ENCODE results near the gene RNU6-1.

RNU6-1 gene

DNA sequence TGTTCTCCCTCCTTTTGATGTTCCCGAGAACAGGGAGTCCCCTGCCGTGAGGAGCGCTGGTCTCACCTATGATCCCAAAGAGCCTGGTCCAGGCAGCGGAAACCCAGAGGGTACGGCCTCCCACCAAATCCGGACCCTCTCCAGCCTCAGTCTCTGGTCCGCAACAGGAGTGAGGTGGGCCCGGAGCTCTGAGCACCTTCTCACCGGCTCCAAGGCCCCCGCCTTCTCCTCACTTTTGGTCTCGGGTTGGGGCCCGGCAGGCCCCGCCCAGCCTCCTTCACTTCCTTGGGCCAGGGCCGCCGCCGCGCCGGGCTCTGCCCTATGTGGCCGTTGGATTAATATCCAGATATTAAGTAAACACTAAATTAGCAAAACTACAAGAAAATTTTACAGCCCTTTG is 20.2 kb downstream of the RNU6-1 start:
- no peak for TF ChIP-seq TOX (CRISPR knock-in tag; IDR thresholded peaks at IDR 0.05; ENCODE audit: borderline replicate concordance)
- TF ChIP-seq, protein P1, sequence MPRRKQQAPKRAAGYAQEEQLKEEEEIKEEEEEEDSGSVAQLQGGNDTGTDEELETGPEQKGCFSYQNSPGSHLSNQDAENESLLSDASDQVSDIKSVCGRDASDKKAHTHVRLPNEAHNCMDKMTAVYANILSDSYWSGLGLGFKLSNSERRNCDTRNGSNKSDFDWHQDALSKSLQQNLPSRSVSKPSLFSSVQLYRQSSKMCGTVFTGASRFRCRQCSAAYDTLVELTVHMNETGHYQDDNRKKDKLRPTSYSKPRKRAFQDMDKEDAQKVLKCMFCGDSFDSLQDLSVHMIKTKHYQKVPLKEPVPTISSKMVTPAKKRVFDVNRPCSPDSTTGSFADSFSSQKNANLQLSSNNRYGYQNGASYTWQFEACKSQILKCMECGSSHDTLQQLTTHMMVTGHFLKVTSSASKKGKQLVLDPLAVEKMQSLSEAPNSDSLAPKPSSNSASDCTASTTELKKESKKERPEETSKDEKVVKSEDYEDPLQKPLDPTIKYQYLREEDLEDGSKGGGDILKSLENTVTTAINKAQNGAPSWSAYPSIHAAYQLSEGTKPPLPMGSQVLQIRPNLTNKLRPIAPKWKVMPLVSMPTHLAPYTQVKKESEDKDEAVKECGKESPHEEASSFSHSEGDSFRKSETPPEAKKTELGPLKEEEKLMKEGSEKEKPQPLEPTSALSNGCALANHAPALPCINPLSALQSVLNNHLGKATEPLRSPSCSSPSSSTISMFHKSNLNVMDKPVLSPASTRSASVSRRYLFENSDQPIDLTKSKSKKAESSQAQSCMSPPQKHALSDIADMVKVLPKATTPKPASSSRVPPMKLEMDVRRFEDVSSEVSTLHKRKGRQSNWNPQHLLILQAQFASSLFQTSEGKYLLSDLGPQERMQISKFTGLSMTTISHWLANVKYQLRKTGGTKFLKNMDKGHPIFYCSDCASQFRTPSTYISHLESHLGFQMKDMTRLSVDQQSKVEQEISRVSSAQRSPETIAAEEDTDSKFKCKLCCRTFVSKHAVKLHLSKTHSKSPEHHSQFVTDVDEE (CRISPR knock-in tag; IDR thresholded peaks at IDR 0.05): no peak
- TF ChIP-seq CSDC2 (CRISPR knock-in tag; IDR thresholded peaks at IDR 0.05): no peak
- ATAC-seq: no peak

GRCh38 chr15:67818464-67818863 is 21.4 kb downstream of the RNU6-1 start:
- ATAC-seq: no peak
- TF ChIP-seq, protein P2, sequence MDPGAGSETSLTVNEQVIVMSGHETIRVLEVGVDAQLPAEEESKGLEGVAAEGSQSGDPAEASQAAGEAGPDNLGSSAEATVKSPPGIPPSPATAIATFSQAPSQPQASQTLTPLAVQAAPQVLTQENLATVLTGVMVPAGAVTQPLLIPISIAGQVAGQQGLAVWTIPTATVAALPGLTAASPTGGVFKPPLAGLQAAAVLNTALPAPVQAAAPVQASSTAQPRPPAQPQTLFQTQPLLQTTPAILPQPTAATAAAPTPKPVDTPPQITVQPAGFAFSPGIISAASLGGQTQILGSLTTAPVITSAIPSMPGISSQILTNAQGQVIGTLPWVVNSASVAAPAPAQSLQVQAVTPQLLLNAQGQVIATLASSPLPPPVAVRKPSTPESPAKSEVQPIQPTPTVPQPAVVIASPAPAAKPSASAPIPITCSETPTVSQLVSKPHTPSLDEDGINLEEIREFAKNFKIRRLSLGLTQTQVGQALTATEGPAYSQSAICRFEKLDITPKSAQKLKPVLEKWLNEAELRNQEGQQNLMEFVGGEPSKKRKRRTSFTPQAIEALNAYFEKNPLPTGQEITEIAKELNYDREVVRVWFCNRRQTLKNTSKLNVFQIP (CRISPR knock-in tag; IDR thresholded peaks at IDR 0.05; ENCODE audit: borderline replicate concordance, low read depth): no peak
- TF ChIP-seq CSDC2 (CRISPR knock-in tag; IDR thresholded peaks at IDR 0.05) (no peak), BACH2 (CRISPR knock-in tag; IDR thresholded peaks at IDR 0.05; ENCODE audit: borderline replicate concordance) (no peak), ZNF70 (CRISPR knock-in tag; IDR thresholded peaks at IDR 0.05) (no peak), ZNF8 (CRISPR knock-in tag; IDR thresholded peaks at IDR 0.05) (no peak), TCF4 (CRISPR knock-in tag; IDR thresholded peaks at IDR 0.05; ENCODE audit: borderline replicate concordance) (no peak), ESRRG (CRISPR knock-in tag; IDR thresholded peaks at IDR 0.05) (no peak)

GRCh38 chr15:67816668-67817067 is 23.2 kb downstream of the RNU6-1 start:
- no peak for ATAC-seq
- TF ChIP-seq ZFP30 (CRISPR knock-in tag; IDR thresholded peaks at IDR 0.05): no peak
- peak; percentile 83 for TF ChIP-seq ZNF8 (CRISPR knock-in tag; IDR thresholded peaks at IDR 0.05)

- TF ChIP-seq ZNF8 (CRISPR knock-in tag; IDR thresholded peaks at IDR 0.05) (no peak), ZNF70 (CRISPR knock-in tag; IDR thresholded peaks at IDR 0.05) (no peak), ISL1 (CRISPR knock-in tag; IDR thresholded peaks at IDR 0.05) (no peak), RARB (CRISPR knock-in tag; IDR thresholded peaks at IDR 0.05) (no peak), CREB5 (CRISPR knock-in tag; IDR thresholded peaks at IDR 0.05; ENCODE audit: low read depth) (no peak), TOX (CRISPR knock-in tag; IDR thresholded peaks at IDR 0.05; ENCODE audit: borderline replicate concordance) (no peak), CSDC2 (CRISPR knock-in tag; IDR thresholded peaks at IDR 0.05) (no peak), TCF4 (CRISPR knock-in tag; IDR thresholded peaks at IDR 0.05; ENCODE audit: borderline replicate concordance) (no peak), ZC3H10 (CRISPR knock-in tag; IDR thresholded peaks at IDR 0.05) (no peak), PPARA (CRISPR knock-in tag; IDR thresholded peaks at IDR 0.05; ENCODE audit: borderline replicate concordance) (no peak), SNAI2 (CRISPR knock-in tag; IDR thresholded peaks at IDR 0.05) (no peak), ZFP30 (CRISPR knock-in tag; IDR thresholded peaks at IDR 0.05) (no peak)
- TF ChIP-seq, protein P3, sequence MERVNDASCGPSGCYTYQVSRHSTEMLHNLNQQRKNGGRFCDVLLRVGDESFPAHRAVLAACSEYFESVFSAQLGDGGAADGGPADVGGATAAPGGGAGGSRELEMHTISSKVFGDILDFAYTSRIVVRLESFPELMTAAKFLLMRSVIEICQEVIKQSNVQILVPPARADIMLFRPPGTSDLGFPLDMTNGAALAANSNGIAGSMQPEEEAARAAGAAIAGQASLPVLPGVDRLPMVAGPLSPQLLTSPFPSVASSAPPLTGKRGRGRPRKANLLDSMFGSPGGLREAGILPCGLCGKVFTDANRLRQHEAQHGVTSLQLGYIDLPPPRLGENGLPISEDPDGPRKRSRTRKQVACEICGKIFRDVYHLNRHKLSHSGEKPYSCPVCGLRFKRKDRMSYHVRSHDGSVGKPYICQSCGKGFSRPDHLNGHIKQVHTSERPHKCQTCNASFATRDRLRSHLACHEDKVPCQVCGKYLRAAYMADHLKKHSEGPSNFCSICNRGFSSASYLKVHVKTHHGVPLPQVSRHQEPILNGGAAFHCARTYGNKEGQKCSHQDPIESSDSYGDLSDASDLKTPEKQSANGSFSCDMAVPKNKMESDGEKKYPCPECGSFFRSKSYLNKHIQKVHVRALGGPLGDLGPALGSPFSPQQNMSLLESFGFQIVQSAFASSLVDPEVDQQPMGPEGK (CRISPR knock-in tag; IDR thresholded peaks at IDR 0.05; ENCODE audit: borderline replicate concordance): no peak
- TF ChIP-seq, protein P2 (CRISPR knock-in tag; IDR thresholded peaks at IDR 0.05; ENCODE audit: borderline replicate concordance, low read depth): no peak
- TF ChIP-seq, protein P4, sequence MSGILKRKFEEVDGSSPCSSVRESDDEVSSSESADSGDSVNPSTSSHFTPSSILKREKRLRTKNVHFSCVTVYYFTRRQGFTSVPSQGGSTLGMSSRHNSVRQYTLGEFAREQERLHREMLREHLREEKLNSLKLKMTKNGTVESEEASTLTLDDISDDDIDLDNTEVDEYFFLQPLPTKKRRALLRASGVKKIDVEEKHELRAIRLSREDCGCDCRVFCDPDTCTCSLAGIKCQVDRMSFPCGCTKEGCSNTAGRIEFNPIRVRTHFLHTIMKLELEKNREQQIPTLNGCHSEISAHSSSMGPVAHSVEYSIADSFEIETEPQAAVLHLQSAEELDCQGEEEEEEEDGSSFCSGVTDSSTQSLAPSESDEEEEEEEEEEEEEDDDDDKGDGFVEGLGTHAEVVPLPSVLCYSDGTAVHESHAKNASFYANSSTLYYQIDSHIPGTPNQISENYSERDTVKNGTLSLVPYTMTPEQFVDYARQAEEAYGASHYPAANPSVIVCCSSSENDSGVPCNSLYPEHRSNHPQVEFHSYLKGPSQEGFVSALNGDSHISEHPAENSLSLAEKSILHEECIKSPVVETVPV (CRISPR knock-in tag; IDR thresholded peaks at IDR 0.05): no peak
- ATAC-seq: no peak
Observed at GRCh38 chr15:67815036-67815592, 24.7 kb downstream of the RNU6-1 start.
